WERI-Rb-1 (cell line): ENCODE results near the gene AQP2.
"Not testable (repeated sequence)": the region's sequence is repeated elsewhere in the genome, so short reads cannot be mapped to it uniquely, and the experiment has no call there.

Experiments
- DNase-seq: peaks from one replicate; pipeline ENCODE4 v3.0.0-alpha.2; 2020
- H3K27ac ChIP-seq: fragments of 250-450 bp; sonication (Bioruptor Pico); 2 replicates; pipeline ENCODE4 v1.5.1; 2020; ENCODE audit warnings: mild to moderate bottlenecking, moderate library complexity
- H3K27me3 ChIP-seq: fragments of 250-450 bp; sonication (Bioruptor Pico); 2 replicates; pipeline ENCODE4 v1.5.1; 2021; ENCODE audit warnings: mild to moderate bottlenecking, low read depth, moderate library complexity; ENCODE audit not compliant: insufficient read depth, severe bottlenecking
- H3K36me3 ChIP-seq: fragments of 250-450 bp; sonication (Bioruptor Pico); 2 replicates; pipeline ENCODE4 v1.5.1; 2020; ENCODE audit warnings: mild to moderate bottlenecking, moderate library complexity
- H3K4me3 ChIP-seq: 2 replicates; pipeline ENCODE4 v1.5.1; 2011; ENCODE audit warnings: low read depth, mild to moderate bottlenecking, control low read depth, low read length
- H3K9me3 ChIP-seq: fragments of 250-450 bp; sonication (Bioruptor Pico); 2 replicates; pipeline ENCODE4 v1.5.1; 2021; ENCODE audit warnings: mild to moderate bottlenecking, moderate library complexity; ENCODE audit not compliant: severe bottlenecking
- TF ChIP-seq, protein P1 (sequence below): IDR thresholded peaks from 2 replicates; pipeline ENCODE4 v1.5.1; 2011; ENCODE audit warnings: low read depth, mild to moderate bottlenecking, control low read depth, inconsistent platforms, low read length

Gene AQP2

GRCh38 chr12:49984476-49985359 lies 34.2 kb downstream of the AQP2 start:
- Histone ChIP-seq H3K27ac (peak overlapping the region; percentile 93), H3K27me3 (no peaks in the 10 kb centered on the region), H3K36me3 (peaks cover 20% of the 10 kb centered on the region), H3K4me3 (peak overlapping the region; percentile 21), H3K9me3 (no peaks in the 10 kb centered on the region)
- TF ChIP-seq, protein P1, sequence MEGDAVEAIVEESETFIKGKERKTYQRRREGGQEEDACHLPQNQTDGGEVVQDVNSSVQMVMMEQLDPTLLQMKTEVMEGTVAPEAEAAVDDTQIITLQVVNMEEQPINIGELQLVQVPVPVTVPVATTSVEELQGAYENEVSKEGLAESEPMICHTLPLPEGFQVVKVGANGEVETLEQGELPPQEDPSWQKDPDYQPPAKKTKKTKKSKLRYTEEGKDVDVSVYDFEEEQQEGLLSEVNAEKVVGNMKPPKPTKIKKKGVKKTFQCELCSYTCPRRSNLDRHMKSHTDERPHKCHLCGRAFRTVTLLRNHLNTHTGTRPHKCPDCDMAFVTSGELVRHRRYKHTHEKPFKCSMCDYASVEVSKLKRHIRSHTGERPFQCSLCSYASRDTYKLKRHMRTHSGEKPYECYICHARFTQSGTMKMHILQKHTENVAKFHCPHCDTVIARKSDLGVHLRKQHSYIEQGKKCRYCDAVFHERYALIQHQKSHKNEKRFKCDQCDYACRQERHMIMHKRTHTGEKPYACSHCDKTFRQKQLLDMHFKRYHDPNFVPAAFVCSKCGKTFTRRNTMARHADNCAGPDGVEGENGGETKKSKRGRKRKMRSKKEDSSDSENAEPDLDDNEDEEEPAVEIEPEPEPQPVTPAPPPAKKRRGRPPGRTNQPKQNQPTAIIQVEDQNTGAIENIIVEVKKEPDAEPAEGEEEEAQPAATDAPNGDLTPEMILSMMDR, result no peak
- peak; percentile 91 for DNase-seq

- no peak overlapping the region for H3K4me3 ChIP-seq
- H3K27me3 ChIP-seq, result no peaks in the 10 kb centered on the region
- peaks cover 32% of the 10 kb centered on the region for H3K36me3 ChIP-seq
- peak overlapping the region; percentile 93 for H3K27ac ChIP-seq
- no peak for DNase-seq
- TF ChIP-seq, protein P1, result no peak
- H3K9me3 ChIP-seq, result no peaks in the 10 kb centered on the region
These were observed 35.4 kb downstream of the AQP2 start for GRCh38 chr12:49985981-49986380.

GRCh38 chr12:49986476-49986875 lies 35.9 kb downstream of the AQP2 start:
- not testable (repeated sequence) for H3K4me3 ChIP-seq, H3K9me3 ChIP-seq, H3K27me3 ChIP-seq
- DNase-seq, result peak; percentile 34
- peaks cover 33% of the 10 kb centered on the region for H3K36me3 ChIP-seq
- H3K27ac ChIP-seq, result peak overlapping the region; percentile 93

DNA sequence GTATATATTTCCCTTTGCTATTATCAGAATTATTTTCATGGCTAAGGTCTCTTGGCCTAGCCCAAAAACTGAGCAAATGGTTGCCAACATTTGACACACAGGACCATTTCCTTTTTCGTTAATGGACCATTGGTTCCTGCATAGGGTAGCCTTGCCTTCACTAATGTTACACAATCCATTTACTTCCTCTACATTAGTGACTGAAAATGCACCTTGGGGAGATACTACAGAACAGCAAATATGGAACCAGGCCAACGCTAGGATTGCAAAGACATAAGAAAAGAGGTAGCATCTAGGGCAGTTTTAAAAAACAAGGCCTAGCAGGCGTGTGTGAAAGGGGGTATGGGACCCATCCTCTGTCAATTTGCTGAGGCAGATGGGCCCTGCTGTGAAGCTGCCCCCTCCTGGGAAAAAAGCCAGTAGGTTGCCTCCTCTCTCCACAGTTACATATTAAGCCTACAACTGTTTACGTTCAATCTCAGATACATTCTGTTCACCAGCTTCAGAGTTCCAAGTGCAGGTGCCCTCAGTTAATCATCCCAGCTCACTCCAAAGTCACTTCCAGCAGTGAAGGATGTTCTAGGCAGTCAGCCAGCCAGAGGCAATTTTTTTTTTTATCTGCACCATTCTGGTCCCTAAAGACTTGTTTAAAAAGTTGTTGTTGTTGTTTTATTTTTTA lies 37.2 kb downstream of the AQP2 start:
- Histone ChIP-seq H3K36me3 (peaks cover 46% of the 10 kb centered on the region), H3K4me3 (no peak overlapping the region), H3K9me3 (no peaks in the 10 kb centered on the region), H3K27ac (peak overlapping the region; percentile 93), H3K27me3 (no peaks in the 10 kb centered on the region)
- TF ChIP-seq, protein P1, result no peak
- DNase-seq, result no peak

DNA sequence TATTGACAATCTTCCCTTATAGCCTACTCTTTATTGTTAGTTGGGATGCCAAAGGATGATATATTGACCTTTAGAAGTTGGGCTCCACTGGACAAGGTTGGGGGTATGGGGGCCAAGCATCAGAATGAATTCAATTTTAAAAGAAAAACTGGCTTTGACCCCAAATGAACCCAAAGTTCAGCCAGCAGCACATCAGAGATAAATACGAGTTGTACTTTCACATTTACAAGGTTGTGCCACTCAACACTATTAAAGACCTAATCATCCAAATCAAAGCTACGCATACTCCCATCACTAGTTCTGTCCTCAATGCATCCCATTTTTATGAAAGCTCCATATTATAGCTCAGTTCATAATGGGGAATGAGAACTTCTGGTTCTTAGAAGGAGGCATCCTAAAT lies 38.9 kb downstream of the AQP2 start:
- H3K36me3 ChIP-seq, result peaks cover 63% of the 10 kb centered on the region
- not testable (repeated sequence) for DNase-seq, H3K9me3 ChIP-seq, H3K27me3 ChIP-seq, H3K27ac ChIP-seq, H3K4me3 ChIP-seq

DNA sequence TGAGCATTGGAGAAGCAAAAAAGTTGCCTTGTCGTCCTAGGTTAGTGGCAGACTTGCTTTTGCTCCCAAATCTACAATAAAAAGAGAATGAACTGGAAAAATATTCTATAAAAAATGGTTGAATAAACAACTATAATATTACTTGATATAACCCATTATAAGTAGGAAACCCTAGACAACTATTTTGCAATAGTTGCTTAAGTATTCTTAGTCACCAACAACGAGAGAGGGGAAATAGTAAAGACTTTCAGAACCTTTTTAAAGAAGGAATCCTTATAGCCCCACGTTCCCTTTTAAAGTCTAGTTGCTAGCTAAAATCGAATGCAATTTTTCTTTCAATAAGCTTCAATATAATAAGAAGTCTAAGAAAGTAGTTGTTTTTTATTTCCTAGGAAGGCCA lies 39.7 kb downstream of the AQP2 start:
- H3K9me3 ChIP-seq, result no peaks in the 10 kb centered on the region
- H3K27me3 ChIP-seq, result no peaks in the 10 kb centered on the region
- TF ChIP-seq, protein P1, result no peak
- H3K4me3 ChIP-seq, result no peak overlapping the region
- peaks cover 70% of the 10 kb centered on the region for H3K36me3 ChIP-seq
- peak overlapping the region; percentile 19; the same call in 1 of the 2 replicates for H3K27ac ChIP-seq
- DNase-seq, result no peak
